LNCAP (cell line): ENCODE results near the gene CDH4.

Experiments used
- CTCF ChIP-seq: fragments of 450-650 bp; IDR thresholded peaks from 2 replicates; pipeline ENCODE4 v1.5.1; 2017; ENCODE audit warnings: mild to moderate bottlenecking

Gene CDH4

DNA sequence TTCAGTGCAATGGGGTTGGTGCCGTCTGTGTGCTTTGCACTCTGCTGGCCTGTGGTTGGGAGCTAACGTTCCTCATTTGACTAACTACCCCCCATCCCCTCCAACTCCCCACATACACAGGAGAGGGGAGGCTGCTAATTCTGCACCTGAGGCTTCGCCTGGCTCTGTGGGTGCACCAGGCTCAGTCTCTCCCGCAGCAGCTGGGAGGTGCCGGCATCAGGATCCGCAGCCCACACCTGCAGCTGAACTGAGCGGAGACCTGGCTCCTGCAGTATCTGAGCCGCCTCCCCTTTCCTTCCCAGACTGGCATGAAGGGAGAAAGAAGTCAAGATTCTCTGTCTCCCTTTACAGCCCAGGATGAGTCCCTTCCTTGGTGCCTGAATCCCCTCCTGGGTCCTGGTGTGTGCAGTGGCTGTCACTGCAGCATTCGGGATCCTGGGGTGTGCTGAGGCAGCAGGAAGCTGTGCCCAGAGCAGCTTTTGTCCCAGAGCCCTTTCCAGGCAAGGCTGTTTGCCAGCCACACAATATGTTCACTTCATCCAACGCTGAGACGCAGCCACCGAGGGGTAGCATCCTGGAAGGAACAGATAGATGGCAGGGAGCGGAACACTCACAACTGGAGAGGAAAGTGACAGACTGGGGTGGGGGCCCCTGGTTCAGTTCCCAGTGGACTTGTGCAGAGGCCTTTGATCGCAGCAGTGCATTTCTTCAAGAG lies 70.2 kb downstream of the CDH4 start:
- TF ChIP-seq CTCF: no peak

DNA sequence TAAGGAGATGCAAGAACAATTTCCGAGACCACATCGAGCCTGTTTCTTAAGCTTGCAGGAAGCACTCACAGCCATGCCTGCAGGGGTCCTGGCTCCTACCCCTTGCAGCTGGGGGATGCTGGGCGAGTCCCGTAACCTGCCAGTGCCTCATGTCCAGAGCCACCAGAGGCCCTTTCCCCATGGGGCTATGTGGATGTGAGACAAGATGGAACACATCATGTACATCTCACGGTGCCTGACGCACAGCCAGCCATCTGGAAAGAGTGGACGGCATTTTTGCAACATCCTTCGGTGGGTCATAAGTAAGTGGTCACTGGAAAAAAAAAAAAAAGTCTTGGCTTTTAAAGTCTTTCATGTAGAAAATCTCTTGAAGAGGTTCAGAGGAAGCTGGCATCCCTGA lies 72.8 kb downstream of the CDH4 start:
- no peak for TF ChIP-seq CTCF

- TF ChIP-seq CTCF: no peak
These were observed 73.7 kb downstream of the CDH4 start for GRCh38 chr20:61325718-61326117.

DNA sequence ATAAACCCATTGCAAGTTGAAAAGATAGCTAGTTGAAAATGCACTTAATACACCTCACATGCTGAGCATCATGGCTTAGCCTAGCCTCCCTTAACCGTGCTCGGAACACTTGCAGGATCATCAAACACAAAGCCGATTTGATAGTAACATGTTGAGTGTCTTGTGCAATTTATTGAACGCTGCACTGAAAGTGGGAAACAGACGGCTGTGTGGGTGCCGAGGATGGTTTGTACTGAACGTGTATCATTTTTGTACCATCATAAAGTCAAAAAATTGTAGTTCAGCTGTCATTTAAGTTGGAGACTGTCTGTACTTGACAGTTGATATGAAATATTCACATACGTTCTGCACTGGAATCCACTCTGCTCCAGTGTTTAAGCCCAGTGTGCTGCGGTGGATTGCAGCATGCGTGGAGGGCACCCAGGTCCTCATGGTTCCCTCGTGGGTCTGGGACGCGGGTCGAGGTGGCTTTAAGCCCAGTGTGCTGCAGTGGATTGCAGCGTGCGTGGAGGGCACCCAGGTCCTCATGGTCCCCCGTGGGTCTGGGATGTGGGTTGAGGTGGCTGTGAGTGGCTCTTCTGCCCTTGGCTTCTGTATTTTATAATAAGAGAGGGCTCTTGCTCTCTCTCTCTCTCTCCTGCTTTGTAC lies 77.0 kb downstream of the CDH4 start:
- no peak for TF ChIP-seq CTCF

DNA sequence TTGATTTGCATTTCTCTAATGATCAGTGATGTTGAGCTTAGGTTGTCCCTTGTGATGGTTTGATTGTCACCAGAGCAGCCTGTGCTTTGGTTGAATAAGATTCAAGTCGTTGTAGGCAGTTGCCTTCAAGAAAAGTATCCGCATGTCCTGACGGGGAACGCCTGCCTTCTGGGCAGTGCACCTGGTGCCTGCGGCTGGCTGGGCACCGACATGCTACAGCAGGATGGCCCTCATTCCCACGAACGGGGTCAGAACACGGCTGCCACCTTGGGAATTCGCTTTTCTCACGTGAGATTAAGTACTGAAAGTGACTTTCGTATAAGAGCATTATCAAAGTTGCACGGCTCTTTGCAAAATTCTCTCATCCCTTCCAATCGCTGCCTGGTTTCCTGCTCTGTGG lies 78.4 kb downstream of the CDH4 start:
- no peak for TF ChIP-seq CTCF

- TF ChIP-seq CTCF: no peak
These were observed 79.5 kb downstream of the CDH4 start for GRCh38 chr20:61331543-61331942.

- TF ChIP-seq CTCF: no peak
These were observed 80.2 kb downstream of the CDH4 start for GRCh38 chr20:61332016-61332975.
